GM06990 (cell line): ENCODE data around the gene SUMO4.
A peak's percentile ranks its signal among the peaks of the same experiment; 100 is the strongest.

Source experiments
- DNase-seq: peaks from one replicate; pipeline ENCODE4 v3.0.0-alpha.2; 2011; ENCODE audit not compliant: insufficient read length; ENCODE audit errors: extremely low read depth
- H3K27me3 ChIP-seq: replicated peaks from 2 replicates; pipeline ENCODE4 v1.6.0; 2011; ENCODE audit warnings: low read length; ENCODE audit not compliant: control insufficient read depth, insufficient read depth
- H3K36me3 ChIP-seq: 2 replicates; pipeline ENCODE4 v1.5.1; 2011; ENCODE audit warnings: low read length; ENCODE audit not compliant: control insufficient read depth, insufficient read depth
- H3K4me3 ChIP-seq: replicated peaks from 2 replicates; pipeline ENCODE4 v1.5.1; 2011; ENCODE audit warnings: low read depth, mild to moderate bottlenecking, control low read depth, low read length
- TF ChIP-seq, protein P1 (sequence below): IDR thresholded peaks from 2 replicates; pipeline ENCODE4 v1.5.1; 2011; ENCODE audit warnings: low read length, control low read depth, mild to moderate bottlenecking, inconsistent platforms; ENCODE audit not compliant: insufficient read depth, poor library complexity, severe bottlenecking

Gene SUMO4

DNA sequence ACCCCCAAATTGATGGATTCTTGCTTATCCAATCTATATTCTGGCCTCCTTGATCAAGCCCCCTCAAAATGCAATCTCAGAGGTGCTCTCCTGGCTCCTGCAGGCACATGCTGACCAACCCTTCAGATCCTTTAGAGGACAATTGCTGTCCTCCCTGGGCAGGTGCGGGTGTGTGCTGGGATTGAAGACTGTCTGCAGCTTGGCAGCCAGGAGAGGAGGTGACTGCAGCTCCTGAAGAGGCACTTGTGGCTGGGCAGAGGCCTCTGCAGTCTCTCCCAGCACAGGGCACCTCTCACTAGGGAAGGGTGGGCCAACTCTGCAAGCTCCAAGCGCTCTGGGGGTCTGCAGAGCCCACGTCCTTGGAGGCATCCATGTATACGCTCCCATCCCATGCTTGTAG lies 28.5 kb downstream of the SUMO4 start:
- H3K27me3 ChIP-seq, result no peaks in the 10 kb centered on the region
- no peak for DNase-seq

DNA sequence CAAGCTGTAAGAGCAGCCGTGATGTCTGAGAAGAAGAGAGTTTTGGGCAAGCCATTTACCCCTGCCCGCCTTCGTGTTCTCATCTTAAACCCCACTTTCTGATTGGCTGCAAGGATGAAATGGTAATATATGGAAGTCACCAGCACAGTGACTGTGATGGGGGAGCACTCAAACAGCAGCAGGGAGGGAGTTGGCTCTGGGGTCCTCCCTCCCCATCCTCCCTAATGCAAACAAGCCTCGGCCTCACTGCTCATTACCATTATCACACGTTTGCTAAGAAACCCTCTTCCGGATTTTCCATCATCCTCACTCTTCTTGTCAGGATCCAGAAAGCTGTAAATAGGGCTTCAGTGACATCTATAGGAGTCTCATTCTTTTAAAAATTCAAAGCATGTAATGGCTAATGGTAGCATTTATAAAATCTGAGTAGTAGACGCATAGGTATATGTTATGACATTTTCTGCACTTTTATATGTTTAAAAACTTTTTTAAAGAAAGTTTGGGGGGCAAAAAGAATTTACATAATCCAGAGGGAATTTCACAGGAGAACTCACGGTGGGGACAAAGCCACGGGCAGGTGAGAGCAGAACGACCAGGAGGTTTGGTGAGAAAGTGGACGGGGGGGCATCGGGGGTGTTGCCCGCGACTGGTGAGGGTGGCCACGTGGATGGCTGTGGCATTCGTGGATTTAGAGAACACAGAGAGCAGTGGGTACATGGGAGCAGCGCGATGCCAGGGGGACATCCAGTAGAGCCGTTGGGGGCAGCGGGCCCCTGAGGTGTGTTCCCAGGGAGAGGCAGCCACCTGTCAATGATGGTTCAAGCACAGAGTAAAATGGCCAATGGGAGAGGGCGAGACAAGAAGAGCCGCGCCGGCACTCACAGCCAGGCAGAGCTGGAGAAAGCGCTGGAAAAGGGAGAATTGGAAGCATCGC lies 29.6 kb downstream of the SUMO4 start:
- H3K4me3 ChIP-seq, result no peak overlapping the region
- no peak for DNase-seq
- TF ChIP-seq, protein P1, sequence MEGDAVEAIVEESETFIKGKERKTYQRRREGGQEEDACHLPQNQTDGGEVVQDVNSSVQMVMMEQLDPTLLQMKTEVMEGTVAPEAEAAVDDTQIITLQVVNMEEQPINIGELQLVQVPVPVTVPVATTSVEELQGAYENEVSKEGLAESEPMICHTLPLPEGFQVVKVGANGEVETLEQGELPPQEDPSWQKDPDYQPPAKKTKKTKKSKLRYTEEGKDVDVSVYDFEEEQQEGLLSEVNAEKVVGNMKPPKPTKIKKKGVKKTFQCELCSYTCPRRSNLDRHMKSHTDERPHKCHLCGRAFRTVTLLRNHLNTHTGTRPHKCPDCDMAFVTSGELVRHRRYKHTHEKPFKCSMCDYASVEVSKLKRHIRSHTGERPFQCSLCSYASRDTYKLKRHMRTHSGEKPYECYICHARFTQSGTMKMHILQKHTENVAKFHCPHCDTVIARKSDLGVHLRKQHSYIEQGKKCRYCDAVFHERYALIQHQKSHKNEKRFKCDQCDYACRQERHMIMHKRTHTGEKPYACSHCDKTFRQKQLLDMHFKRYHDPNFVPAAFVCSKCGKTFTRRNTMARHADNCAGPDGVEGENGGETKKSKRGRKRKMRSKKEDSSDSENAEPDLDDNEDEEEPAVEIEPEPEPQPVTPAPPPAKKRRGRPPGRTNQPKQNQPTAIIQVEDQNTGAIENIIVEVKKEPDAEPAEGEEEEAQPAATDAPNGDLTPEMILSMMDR, result no peak
- H3K27me3 ChIP-seq, result no peaks in the 10 kb centered on the region
- H3K36me3 ChIP-seq, result no peaks in the 10 kb centered on the region

More for the DNA sequence above, 28.5 kb downstream of the SUMO4 start:
- Histone ChIP-seq H3K4me3 (no peak overlapping the region), H3K36me3 (no peaks in the 10 kb centered on the region)
- TF ChIP-seq, protein P1, result no peak

DNA sequence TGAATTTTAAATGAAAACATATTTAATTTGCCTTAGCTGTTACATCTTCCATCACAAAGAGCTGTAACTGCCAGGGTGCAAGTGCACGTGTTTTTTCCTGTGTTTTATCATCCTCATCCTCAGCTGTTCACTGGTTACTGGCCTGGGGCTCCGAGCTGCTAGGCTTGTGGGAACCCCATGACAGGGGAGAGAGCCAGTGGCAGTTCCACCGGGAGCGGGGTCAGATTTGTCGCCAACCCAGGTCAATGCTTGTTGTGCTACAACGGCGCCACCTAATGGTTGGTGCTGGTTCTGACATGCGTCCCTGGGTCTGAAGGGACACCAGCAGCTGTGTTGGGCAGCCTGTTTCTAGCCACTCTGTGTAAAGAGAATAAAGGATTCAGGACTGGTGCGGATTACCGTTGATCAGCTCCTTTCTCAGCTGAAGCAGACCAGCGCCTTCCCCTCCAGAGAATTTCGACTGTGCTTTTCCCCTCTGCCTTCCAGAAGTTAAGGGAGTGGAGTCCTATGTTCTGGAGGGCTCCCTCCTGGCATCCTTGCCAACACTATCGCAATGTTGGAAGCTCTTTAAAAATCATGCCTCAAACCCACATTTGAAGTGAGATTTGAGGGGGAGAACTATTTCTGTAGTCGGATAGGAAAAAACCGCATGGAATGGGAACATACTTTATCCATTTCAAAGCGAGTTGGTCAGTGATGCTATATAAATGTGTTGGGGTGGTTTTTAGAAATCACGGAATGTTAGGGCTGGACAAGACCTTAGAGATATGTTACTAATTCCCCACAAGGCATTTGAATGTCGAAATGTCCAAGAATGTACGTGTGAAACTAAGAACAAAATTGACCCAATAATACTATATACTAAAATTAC lies 32.1 kb downstream of the SUMO4 start:
- Histone ChIP-seq H3K36me3 (no peaks in the 10 kb centered on the region), H3K4me3 (no peak overlapping the region), H3K27me3 (no peaks in the 10 kb centered on the region)
- TF ChIP-seq, protein P1, result peak; percentile 83
- peak; percentile 74 for DNase-seq

DNA sequence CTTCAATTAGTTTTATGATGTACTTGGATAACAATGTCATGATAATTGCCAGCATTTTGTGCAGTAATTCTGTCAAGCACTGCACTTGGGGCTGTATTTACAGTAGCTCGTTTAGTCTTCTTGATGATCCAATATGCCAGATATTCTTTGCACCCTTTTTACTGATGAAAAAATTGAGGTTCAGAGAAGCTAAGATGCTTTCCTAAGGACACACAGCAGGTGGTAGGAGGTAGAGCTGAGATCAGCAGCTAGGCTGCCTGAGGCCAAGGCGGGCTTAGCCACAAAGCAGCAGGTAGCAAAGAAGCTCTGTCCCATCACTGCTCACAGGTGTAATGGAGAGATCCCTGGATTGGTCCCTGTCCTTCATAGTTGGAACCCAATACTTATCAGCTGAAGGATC lies 33.3 kb downstream of the SUMO4 start:
- TF ChIP-seq, protein P1, result no peak
- DNase-seq, result no peak

DNA sequence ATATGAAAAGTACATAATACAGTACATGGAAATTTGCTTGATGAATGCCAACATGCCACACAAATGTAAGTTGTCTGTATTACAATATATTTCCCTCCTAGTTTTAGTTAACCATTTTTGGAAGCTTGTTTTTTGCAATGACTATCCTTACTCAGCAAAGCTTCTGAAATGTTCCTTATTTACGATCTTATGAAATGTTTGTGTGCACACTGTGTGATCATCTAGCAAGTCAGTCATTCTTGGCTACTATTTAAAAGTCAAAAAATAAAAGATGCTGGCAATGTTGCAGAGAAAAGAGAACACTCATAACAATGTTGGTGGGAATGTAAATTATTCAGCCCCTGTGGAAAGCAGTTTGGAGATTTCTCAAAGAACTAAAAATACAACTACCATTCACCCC lies 33.8 kb downstream of the SUMO4 start:
- no peaks in the 10 kb centered on the region for H3K36me3 ChIP-seq
- no peak for DNase-seq
- TF ChIP-seq, protein P1, result no peak
- H3K4me3 ChIP-seq, result no peak overlapping the region
- no peaks in the 10 kb centered on the region for H3K27me3 ChIP-seq

More for the DNA sequence above, 33.3 kb downstream of the SUMO4 start:
- Histone ChIP-seq H3K4me3 (no peak overlapping the region), H3K36me3 (no peaks in the 10 kb centered on the region), H3K27me3 (no peaks in the 10 kb centered on the region)
